GM10847 (cell line): ENCODE results near the gene APOL2.

Experiments
- POLR2A ChIP-seq: IDR thresholded peaks from 2 replicates; pipeline ENCODE4 v1.6.1; 2011; ENCODE audit not compliant: insufficient read length; ENCODE audit errors: extremely low read depth

Gene APOL2

GRCh38 chr22:36204001-36204631 lies 35.2 kb downstream of the APOL2 start:
- TF ChIP-seq POLR2A: no peak

GRCh38 chr22:36201630-36202319 lies 37.6 kb downstream of the APOL2 start, which contains the start of gene APOL4:
APOL4 (minus strand) TSS chr22:36201809; CDS start chr22:36201734, 75 bp downstream.
- no peak for TF ChIP-seq POLR2A

GRCh38 chr22:36199001-36199551 lies 40.3 kb downstream of the APOL2 start:
- no peak for TF ChIP-seq POLR2A

- no peak for TF ChIP-seq POLR2A
These were observed 40.8 kb downstream of the APOL2 start for GRCh38 chr22:36198536-36198935.

- TF ChIP-seq POLR2A: no peak
These were observed 41.7 kb downstream of the APOL2 start for GRCh38 chr22:36197514-36198146.

GRCh38 chr22:36197065-36197440 lies 42.3 kb downstream of the APOL2 start:
- no peak for TF ChIP-seq POLR2A

- TF ChIP-seq POLR2A: no peak
These were observed 42.9 kb downstream of the APOL2 start for GRCh38 chr22:36196254-36197064.

- no peak for TF ChIP-seq POLR2A
These were observed 44.4 kb downstream of the APOL2 start for GRCh38 chr22:36194971-36195370.

- no peak for TF ChIP-seq POLR2A
These were observed 44.9 kb downstream of the APOL2 start for GRCh38 chr22:36194385-36194784.

GRCh38 chr22:36193577-36193976 lies 45.8 kb downstream of the APOL2 start:
- no peak for TF ChIP-seq POLR2A

GRCh38 chr22:36193171-36193570 lies 46.2 kb downstream of the APOL2 start:
- TF ChIP-seq POLR2A: no peak

- no peak for TF ChIP-seq POLR2A
These were observed 46.8 kb downstream of the APOL2 start for GRCh38 chr22:36192542-36192941.

- no peak for TF ChIP-seq POLR2A
These were observed 48.1 kb downstream of the APOL2 start for GRCh38 chr22:36191106-36191836.

- no peak for TF ChIP-seq POLR2A
These were observed 53.3 kb downstream of the APOL2 start for GRCh38 chr22:36185828-36186624.

GRCh38 chr22:36184433-36185025 lies 54.8 kb downstream of the APOL2 start:
- no peak for TF ChIP-seq POLR2A
